ENCODE results near the gene CEP72.

Gene CEP72

GRCh38 chr5:652773-653350 lies 40.7 kb downstream of the CEP72 start:
- H2AFZ ChIP-seq (ENCODE audit: low read length): no peak overlapping the region
- peaks cover 50% of the 10 kb centered on the region for H3K36me3 ChIP-seq (ENCODE audit: insufficient read depth, low read length)
- no peak overlapping the region for H3K27ac ChIP-seq (ENCODE audit: low read depth, low read length, poor library complexity, severe bottlenecking)
- H3K4me1 ChIP-seq (ENCODE audit: insufficient read depth, low read length, severe bottlenecking): no peaks in the 10 kb centered on the region
- no peaks in the 10 kb centered on the region for H3K79me2 ChIP-seq (ENCODE audit: insufficient read depth, low read length)
- H3K4me3 ChIP-seq (ENCODE audit: low read depth, low read length, poor library complexity, severe bottlenecking): no peak overlapping the region
- no peak overlapping the region for H3K9ac ChIP-seq (ENCODE audit: low read length)
- no peaks in the 10 kb centered on the region for H3K9me3 ChIP-seq (ENCODE audit: low read length)
- TF ChIP-seq EZH2 (IDR thresholded peaks at IDR 0.05; ENCODE audit: borderline replicate concordance, low read length): no peak
- no peak for TF ChIP-seq CTCF (IDR thresholded peaks at IDR 0.05; ENCODE audit: low read length)
- H4K20me1 ChIP-seq (ENCODE audit: insufficient read depth, low read length): no peaks in the 10 kb centered on the region
- no peaks in the 10 kb centered on the region for H3K9me2 ChIP-seq (ENCODE audit: low read depth, low read length)
- no peaks in the 10 kb centered on the region for H3K27me3 ChIP-seq (ENCODE audit: insufficient read depth, low read length)
- H3K4me2 ChIP-seq (ENCODE audit: low read length): no peak overlapping the region
- H3F3A ChIP-seq (ENCODE audit: insufficient read depth, low read length): no peaks in the 10 kb centered on the region

DNA sequence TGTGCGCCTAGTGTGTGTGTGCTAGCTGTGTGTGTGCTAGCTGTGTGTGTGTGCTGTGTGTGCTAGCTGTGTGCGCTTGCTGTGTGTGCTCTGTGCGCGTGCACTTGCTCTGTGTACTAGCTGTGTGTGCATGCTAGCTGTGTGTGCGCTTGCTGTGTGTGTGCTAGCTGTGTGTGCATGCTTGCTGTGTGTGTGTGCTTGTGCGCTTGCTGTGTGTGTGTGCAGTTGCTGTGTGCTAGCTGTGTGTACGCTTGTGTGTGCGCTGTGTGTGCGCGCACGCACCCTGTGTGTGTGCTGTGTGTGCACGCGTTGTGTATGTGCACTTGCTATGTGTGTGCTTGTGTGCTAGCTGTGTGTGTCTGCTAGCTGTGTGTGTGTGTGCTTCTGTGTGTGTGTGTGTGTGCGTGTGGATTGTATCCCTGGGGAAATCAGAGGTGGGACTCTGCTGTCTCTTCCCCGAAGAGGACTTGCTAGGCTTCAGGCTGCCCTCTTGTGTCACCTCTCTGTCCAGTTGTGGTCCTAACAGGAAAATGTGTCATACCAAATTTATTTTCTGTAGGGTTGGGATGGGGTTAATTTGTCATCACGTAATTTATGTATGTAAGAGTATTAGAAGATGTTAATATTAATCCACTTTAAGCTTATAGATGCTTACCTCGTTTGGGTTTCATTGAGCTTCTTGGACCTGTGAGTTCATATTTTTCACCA lies 42.1 kb downstream of the CEP72 start:
- Histone ChIP-seq H3K4me3 (ENCODE audit: low read depth, low read length, poor library complexity, severe bottlenecking) (no peak overlapping the region), H3F3A (ENCODE audit: insufficient read depth, low read length) (no peaks in the 10 kb centered on the region), H3K4me2 (ENCODE audit: low read length) (no peak overlapping the region), H4K20me1 (ENCODE audit: insufficient read depth, low read length) (no peaks in the 10 kb centered on the region), H2AFZ (ENCODE audit: low read length) (no peak overlapping the region), H3K36me3 (ENCODE audit: insufficient read depth, low read length) (peaks cover 55% of the 10 kb centered on the region), H3K27me3 (ENCODE audit: insufficient read depth, low read length) (no peaks in the 10 kb centered on the region), H3K4me1 (ENCODE audit: insufficient read depth, low read length, severe bottlenecking) (no peaks in the 10 kb centered on the region), H3K9me2 (ENCODE audit: low read depth, low read length) (no peaks in the 10 kb centered on the region), H3K9ac (ENCODE audit: low read length) (no peak overlapping the region), H3K9me3 (ENCODE audit: low read length) (no peaks in the 10 kb centered on the region), H3K27ac (ENCODE audit: low read depth, low read length, poor library complexity, severe bottlenecking) (no peak overlapping the region), H3K79me2 (ENCODE audit: insufficient read depth, low read length) (no peaks in the 10 kb centered on the region)
- TF ChIP-seq EZH2 (IDR thresholded peaks at IDR 0.05; ENCODE audit: borderline replicate concordance, low read length) (no peak), CTCF (IDR thresholded peaks at IDR 0.05; ENCODE audit: low read length) (no peak)

DNA sequence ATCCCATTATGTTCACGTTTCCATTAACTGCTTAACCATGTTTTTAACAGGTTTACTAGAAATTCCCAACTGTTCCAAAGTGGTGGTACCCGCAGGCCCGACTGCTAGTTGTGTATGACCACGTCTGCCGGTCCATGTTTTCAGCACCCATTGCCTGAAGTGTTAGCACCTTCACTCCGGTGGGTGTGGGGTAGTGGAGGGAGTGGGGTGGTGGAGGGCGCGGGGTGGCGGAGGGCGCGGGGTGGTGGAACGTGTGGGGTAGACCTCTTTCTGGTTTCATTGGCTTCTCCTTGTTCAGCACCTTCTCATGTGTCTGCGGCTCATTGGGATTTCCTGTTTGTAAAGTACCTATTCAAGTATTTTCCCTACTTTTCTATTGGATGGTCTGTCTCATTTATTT lies 43.3 kb downstream of the CEP72 start:
- Histone ChIP-seq H2AFZ (ENCODE audit: low read length) (no peak overlapping the region), H3F3A (ENCODE audit: insufficient read depth, low read length) (no peaks in the 10 kb centered on the region), H3K4me2 (ENCODE audit: low read length) (no peak overlapping the region), H3K79me2 (ENCODE audit: insufficient read depth, low read length) (no peaks in the 10 kb centered on the region), H3K27ac (ENCODE audit: low read depth, low read length, poor library complexity, severe bottlenecking) (no peak overlapping the region), H4K20me1 (ENCODE audit: insufficient read depth, low read length) (no peaks in the 10 kb centered on the region), H3K4me1 (ENCODE audit: insufficient read depth, low read length, severe bottlenecking) (no peaks in the 10 kb centered on the region), H3K9ac (ENCODE audit: low read length) (no peak overlapping the region), H3K9me3 (ENCODE audit: low read length) (no peaks in the 10 kb centered on the region), H3K27me3 (ENCODE audit: insufficient read depth, low read length) (no peaks in the 10 kb centered on the region), H3K9me2 (ENCODE audit: low read depth, low read length) (no peaks in the 10 kb centered on the region), H3K36me3 (ENCODE audit: insufficient read depth, low read length) (peaks cover 66% of the 10 kb centered on the region), H3K4me3 (ENCODE audit: low read depth, low read length, poor library complexity, severe bottlenecking) (no peak overlapping the region)
- TF ChIP-seq EZH2 (IDR thresholded peaks at IDR 0.05; ENCODE audit: borderline replicate concordance, low read length) (no peak), CTCF (IDR thresholded peaks at IDR 0.05; ENCODE audit: low read length) (no peak)
